Activated gamma-delta T cell treated with anti-CD3 and anti-CD28 coated beads, Interleukin-2, amount 50 U/mL, for 16 hours (primary cell): ENCODE measurements around the gene RASGEF1C.
"Not testable (repeated sequence)": the region's sequence is repeated elsewhere in the genome, so short reads cannot be mapped to it uniquely, and the experiment has no call there.

ENCODE experiments used
- DNase-seq: peaks from one replicate; pipeline ENCODE4 v3.0.0-alpha.2; 2020; ENCODE audit warnings: low read depth

Gene RASGEF1C

DNA sequence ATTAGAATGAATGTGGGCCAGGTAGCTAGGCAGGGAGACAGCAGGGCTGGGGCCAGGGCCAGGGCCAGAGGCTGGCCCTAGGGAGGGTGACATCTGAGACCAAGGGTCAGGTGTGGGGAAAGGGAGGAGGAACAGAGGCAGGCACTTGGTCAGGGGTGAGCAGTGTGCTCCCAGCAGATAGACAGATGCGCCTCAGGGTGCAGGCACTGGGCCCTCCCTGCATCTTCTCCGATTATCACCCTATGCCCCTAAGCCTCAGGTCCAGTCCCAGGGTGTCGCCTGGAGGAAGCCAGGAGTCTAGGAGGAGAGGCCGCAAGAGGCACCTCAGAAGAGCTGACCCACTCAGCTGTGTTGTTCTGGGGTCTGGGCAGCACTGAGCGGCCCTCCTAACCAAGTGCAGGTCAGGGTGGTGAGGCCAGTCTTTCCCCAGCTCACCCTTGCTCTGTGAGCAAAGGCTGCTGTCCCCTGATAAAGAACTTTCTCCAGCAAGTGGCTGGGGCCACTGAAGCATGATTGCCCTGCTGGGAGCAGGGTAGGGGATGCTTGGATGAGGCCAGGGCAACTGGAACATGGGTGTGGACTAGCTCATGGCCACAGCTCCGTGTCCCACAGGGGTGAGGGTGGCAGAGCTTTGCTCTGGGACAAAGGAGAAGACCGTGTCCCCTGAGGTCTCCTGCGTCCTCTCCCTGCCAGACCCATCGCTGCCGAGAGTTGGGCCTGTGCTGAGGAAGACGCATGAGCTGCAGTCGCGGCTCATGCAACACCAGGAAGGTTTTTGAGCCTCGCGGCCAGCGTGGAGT lies 2.1 kb upstream of the RASGEF1C start:
- DNase-seq, result no peak

DNA sequence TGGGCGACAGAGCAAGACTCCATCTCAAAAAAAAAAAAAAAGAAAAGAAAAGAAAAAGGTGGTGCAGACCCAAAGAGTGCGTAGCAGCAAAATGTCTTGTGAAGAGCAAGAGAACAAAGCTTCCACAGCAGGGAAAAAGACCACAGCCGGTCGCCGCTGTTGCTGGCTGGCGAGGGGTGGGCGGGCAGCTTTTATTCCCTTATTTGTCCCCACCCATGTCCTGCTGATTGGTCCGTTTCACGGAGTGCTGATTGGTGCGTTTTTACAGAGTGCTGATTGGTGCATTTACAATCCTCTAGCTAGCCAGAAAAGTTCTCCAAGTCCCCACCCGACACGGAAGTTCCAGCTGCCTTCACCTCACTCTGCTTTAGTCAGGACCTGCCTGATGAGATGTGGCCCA lies 1.1 kb upstream of the RASGEF1C start:
- DNase-seq, result not testable (repeated sequence)

GRCh38 chr5:180208435-180209081 lies 453 bp downstream of the RASGEF1C start:
- DNase-seq, result no peak

DNA sequence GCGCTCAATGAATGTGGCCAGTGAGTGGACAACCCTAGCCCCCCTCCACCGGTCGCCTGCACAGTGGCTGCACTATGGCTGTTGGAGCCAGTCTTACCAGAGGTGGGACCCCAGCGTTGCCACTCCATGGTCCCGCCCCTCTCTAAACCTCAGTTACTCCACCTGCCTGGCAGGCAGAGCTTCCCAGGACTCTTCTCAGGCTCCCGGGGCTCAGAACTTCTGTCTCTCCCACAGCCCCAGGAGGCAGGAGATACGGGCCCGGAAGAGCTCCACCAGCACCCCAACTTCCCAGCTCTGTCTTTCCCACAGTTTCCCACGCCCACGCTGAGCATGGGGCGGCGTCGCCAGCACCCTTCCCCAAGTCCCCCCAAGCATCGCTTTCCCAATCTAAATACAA lies 975 bp downstream of the RASGEF1C start:
- no peak for DNase-seq

GRCh38 chr5:180207593-180207992 lies 1.4 kb downstream of the RASGEF1C start:
- DNase-seq, result no peak

- no peak for DNase-seq
Observed at GRCh38 chr5:180206993-180207392, 2.0 kb downstream of the RASGEF1C start.

DNA sequence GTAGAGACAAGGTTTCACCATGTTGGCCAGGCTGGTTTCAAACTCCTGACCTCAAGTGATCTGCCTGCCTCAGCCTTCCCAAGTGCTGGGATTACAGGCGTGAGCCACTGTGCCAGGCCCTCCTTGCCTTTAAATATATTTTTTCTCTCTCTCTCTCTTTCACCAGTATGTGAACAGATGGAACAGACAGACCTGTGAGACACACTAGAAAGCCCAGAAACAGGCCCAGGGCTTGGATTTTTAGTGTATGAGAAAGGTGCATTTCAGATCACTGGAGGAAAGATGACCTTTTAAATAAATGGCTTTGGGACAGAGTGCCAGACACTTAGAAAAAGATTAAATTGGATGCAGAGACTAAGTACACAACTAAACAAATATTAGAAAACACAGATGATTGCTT lies 3.1 kb downstream of the RASGEF1C start:
- DNase-seq, result no peak

- no peak for DNase-seq
Observed at GRCh38 chr5:180204276-180204819, 4.7 kb downstream of the RASGEF1C start.

DNA sequence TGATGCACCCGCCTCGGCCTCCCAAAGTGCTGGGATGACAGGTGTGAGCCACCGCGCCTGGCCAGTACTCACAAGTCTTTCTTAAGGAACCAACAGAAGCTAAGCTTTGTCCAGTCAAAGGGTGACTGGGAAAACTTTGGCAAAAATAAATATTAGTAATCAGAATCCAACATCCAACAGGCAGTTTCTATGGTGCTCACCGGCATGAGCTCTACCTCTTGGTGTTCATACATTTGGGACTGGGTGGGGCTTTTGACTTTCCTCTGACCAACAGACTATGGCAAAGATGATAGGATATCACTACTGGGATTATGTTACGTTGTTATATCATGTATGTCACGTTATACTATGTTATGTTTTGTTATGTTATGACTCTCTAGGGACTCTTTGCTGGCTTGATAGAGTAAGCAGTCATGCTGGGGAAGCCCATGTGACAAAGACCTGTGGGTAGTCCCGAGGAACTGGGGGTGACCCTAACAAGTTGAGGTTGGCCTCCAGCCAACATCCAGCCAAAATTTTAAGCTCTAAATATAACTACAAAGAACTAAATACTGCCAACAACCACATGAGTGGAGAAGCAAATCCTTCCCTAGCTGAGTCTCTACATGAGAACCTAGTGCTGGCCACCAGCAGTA lies 6.0 kb downstream of the RASGEF1C start:
- DNase-seq, result no peak

DNA sequence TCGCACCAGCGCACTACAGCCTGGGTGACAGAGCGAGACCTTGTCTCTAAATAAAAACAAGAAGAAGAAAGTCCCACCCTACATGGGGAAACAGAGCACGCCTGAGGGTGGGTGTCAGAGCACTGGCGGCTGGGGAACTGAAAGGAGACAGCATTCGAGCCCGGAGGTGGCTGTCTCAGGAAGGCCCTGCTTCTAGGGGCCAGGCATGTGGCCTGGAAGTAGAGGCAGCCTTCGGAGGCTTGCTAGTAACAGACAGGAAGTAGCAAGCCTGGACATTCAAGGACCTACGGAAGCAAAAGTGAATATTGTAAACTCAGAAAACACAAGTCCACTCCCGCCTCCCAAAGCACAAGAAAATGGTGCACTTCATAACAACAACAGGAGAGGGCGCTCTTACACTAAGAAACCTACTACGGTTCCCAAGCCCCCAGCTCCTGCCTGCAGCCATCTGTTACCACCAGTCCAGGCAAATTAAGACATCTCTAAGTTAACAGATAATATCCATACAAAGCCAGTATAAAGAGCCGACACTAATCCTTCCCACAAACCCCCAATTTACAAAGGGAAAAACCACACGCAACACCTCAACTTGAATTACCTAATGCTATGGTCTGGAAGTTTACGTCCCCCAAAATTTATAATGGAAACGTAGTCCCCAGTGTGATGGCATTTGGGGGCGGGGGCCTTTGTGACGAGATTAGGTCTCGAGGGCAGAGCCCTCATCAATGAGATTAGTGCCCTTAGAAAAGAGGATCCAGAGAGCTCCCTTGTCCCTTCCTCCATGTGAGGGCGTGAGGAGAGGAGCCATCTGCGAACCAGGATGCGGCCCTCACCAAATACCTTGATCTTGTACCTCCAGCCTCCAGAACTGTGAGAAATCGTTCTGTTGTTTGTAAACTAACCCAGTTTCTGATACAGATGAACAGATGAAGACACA lies 7.7 kb downstream of the RASGEF1C start:
- DNase-seq, result no peak

- DNase-seq, result no peak
Observed at GRCh38 chr5:180199390-180199789, 9.6 kb downstream of the RASGEF1C start.

DNA sequence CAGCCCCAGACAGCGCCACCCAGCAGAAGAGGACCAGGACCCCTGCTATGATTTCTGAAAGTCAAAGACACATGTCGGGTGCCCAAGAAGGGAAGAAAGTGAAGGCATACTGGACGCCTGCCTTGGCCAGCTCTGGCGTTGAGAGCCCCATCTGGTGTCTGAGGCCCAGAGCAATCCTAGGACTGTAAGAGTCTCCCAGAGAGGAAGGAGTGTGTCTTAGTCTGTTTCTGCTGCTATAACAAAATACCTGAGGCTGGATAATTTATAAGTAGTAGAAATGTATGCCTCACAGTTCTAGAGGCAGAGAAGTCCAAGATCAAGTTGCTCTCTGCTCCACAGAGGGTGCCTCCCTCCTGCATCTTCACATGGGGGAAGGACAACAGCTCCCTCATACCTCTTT lies 10.8 kb downstream of the RASGEF1C start:
- no peak for DNase-seq

DNA sequence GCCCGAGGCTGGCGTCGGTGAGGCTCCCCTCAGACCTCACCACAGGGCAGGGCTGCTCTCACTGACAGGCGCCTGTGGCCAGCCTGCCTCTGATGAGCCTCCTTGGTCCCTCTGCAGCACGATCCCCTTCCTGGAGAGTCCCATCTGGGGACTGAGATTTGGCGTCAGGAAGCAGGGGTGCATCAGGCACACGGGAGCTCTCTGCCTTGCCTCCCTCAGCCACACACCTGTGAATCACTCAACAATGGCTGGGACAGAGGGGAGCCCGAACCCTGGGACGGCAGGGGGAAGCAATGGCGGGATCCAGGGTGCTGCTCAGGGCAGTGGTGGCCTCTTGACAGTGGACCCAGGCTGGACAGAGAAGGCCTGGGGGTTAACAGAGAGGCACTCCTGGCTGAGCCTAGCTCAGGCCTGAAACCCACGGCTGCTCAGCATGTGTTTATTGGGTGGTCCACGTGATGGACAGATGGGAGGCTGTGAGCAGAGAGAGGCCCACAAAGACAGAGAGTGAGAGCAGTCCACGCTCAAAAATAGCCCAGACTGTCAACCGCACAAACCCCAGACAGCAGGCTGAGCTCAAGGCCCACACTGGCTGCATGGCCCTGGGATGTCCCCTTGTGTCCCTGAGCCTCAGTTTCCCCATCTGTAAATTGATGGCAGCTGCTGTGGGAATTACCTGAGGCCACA lies 11.9 kb downstream of the RASGEF1C start:
- DNase-seq, result no peak

DNA sequence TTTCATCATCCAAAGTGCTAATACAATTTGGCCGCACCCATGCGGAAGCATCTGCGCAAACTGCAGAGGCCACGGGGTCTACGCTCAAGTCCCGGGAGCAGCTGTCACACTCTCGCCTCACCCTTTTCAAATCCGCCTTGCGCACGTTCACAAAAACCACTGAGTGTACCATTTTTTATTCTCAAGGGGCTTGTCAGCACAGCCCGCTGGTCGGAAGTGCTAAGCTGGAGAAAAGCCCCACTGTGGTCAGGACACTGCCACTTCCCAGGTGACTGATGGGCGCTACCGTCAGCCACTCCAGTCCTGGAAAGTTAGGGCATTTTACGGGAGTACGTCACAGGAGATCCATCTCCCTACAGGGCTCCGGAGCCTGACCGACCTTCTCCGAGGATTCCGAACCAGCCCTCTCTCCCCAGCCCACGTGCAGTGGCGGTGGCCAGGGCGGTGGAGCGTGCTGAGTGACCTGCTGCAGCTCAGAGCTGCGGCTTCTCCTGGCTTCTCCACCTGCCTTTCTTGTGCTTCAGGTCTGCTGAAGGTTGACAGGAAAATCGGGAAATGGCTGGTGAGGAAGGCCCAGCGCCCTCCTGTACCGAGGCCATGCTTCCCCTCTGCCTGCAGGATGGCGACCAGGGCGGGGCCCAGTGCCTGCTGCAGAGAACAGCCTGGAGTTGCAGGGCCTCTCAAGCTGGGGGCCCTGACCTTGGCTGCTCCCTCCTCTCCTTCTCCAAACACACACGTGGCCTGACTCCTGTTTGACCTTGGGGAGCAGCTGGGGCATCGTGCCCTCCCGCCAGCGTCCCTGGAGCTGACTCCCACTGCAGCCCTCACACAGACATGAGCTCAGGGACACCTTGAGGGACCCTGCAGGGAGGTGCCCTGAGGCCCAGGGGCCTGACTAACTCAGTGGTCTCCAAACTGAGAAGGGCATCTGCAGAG lies 14.3 kb downstream of the RASGEF1C start:
- DNase-seq, result no peak

GRCh38 chr5:180193749-180194375 lies 15.1 kb downstream of the RASGEF1C start:
- no peak for DNase-seq

DNA sequence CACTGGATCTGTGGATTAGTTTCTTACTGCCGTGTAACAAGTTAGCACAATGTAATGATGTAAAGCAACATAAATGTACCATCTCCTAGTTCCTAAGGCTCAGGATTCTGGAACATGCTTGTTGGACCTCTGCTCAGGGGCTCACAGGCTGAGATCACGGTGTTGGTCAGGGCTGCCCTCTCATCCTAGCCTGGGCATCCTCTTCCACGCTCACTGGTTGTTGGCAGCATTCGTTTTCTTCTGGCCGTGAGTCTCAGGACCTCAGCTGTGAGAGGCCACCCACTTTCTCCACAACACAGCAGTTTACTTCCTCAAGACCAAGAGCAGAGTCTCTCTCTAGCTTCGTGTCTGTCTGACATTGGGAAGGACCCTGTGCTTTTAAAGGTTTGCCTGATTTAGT lies 17.3 kb downstream of the RASGEF1C start:
- DNase-seq, result no peak

DNA sequence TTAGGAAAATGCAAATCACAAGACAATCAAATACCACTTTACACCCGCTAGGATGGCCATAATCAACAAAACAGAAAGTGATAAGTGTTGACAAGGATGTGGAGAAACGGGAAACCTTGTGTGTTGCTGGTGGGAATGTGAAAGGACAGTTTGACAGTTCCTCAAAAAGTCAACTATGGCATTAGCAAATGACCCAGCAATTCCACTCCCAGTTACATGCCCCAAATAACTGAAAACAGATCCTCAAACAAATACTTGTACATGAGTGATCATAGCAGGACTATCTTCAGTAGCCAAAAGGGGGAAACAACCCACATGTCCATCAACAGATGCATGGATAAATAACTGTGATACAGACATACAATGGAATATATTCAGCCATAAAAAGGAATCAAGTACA lies 21.2 kb downstream of the RASGEF1C start:
- no peak for DNase-seq

DNA sequence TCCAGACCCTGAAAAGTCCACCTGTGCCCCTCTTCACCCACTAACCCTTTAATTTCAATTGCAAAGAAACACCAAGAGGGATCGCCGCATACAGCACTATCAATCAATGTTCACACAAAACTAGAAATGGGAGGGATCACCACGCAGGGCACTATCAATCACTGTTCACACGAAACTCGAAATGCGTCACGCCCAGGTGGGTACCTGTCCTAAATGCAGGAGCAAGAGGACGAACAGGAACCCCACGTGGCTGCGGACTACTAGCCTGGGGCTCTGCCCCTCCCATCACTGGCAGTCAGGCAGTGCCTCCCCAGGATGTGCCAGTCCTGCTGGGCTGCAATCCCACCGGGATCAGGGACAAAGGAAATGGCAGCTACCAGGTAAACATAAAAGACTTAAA lies 28.2 kb downstream of the RASGEF1C start:
- no peak for DNase-seq

DNA sequence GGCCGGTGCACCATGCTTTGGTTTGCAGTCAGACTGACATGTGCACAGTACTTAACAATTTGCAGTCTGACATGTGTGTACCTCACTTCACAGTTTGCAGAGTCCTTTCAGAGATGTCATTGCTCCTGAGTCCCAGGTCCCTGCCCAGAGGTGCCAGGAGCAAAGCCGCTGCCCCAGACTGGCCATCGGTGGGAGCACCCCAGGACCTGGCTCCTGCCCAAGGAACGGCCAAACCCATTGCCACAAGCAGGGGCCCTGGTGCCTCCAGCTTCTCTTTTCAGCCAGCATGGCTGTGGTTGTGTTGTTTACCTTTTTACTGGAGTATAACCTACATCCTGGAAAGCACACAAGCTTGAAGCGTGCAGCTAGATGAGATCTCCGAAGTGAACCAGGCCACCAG lies 28.6 kb downstream of the RASGEF1C start:
- no peak for DNase-seq
